LNCAP (cell line): ENCODE measurements around the gene PTPN21.

Experiments used
- TF ChIP-seq, protein P1 (sequence below): fragments of 450-650 bp; IDR thresholded peaks from 2 replicates; pipeline ENCODE4 v1.5.1; 2017; ENCODE audit warnings: mild to moderate bottlenecking

The PTPN21 gene

GRCh38 chr14:88592031-88592430, 37.2 kb upstream of the PTPN21 start:
- TF ChIP-seq, protein P1, sequence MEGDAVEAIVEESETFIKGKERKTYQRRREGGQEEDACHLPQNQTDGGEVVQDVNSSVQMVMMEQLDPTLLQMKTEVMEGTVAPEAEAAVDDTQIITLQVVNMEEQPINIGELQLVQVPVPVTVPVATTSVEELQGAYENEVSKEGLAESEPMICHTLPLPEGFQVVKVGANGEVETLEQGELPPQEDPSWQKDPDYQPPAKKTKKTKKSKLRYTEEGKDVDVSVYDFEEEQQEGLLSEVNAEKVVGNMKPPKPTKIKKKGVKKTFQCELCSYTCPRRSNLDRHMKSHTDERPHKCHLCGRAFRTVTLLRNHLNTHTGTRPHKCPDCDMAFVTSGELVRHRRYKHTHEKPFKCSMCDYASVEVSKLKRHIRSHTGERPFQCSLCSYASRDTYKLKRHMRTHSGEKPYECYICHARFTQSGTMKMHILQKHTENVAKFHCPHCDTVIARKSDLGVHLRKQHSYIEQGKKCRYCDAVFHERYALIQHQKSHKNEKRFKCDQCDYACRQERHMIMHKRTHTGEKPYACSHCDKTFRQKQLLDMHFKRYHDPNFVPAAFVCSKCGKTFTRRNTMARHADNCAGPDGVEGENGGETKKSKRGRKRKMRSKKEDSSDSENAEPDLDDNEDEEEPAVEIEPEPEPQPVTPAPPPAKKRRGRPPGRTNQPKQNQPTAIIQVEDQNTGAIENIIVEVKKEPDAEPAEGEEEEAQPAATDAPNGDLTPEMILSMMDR = no peak

GRCh38 chr14:88590173-88590572, 35.4 kb upstream of the PTPN21 start:
- TF ChIP-seq, protein P1 = no peak

DNA sequence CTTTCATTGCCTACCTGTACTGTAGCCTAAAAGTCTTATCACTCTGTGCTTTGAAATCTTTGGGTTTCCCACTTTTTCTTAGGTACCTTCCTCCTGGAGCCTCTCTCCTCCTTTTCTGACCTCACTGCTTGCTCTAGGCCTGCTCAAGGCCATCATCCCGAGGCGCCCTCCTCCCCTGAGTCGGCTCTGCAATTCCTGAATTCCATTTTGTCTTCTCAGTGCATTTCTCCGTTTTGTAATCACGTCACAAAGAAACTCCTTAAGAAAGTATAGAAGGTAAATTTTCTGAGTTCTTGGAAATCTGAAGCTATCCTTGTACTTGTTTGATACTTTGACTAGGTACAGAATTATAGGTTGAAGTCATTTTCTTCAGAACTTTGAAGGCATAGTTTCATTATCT, 33.3 kb upstream of the PTPN21 start:
- TF ChIP-seq, protein P1 = no peak

GRCh38 chr14:88584451-88584850, 29.6 kb upstream of the PTPN21 start:
- TF ChIP-seq, protein P1 = no peak

GRCh38 chr14:88576222-88576621, 21.4 kb upstream of the PTPN21 start:
- TF ChIP-seq, protein P1 = no peak

- TF ChIP-seq, protein P1 = no peak
Measured at GRCh38 chr14:88572117-88572516, 17.3 kb upstream of the PTPN21 start.

GRCh38 chr14:88568196-88568595, 13.4 kb upstream of the PTPN21 start:
- TF ChIP-seq, protein P1 = no peak

- TF ChIP-seq, protein P1 = no peak
Measured at GRCh38 chr14:88565427-88565826, 10.6 kb upstream of the PTPN21 start.
